LNCaP clone FGC (cell line): Measurements from ENCODE around the gene NT5DC3.

ENCODE experiments used
- DNase-seq: peaks from one replicate; pipeline ENCODE4 v3.0.0-alpha.2; 2011; ENCODE audit warnings: low read depth
- H3K4me3 ChIP-seq: 2 replicates; pipeline ENCODE4 v1.5.1; 2011; ENCODE audit warnings: mild to moderate bottlenecking, low read depth, low read length, control low read depth
- TF ChIP-seq, protein P1 (sequence below): IDR thresholded peaks from 2 replicates; pipeline ENCODE4 v1.5.1; 2012; ENCODE audit warnings: mild to moderate bottlenecking; ENCODE audit not compliant: control insufficient read depth, insufficient read depth; ENCODE audit errors: extremely low read depth

The NT5DC3 gene

DNA sequence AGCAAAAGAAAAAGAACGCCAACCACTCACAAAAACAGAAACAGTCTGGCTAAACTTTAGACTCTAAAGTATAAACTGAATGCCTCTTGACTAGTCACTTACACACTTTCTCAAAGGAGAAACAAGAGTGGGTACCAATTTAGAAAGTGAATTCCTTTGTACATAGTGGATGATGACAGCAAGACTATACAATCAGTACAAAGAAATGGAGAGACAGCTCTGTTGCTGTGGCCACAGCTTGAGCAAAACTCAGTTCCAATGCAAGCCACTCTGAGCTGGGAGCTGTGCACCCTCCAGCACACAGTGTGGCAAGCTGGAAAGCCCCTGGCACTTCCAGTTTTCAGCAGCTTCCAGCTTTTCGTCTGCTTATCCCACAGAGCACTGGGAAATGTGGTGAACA is 21.7 kb downstream of the NT5DC3 start:
- no peak overlapping the region for H3K4me3 ChIP-seq
- TF ChIP-seq, protein P1, sequence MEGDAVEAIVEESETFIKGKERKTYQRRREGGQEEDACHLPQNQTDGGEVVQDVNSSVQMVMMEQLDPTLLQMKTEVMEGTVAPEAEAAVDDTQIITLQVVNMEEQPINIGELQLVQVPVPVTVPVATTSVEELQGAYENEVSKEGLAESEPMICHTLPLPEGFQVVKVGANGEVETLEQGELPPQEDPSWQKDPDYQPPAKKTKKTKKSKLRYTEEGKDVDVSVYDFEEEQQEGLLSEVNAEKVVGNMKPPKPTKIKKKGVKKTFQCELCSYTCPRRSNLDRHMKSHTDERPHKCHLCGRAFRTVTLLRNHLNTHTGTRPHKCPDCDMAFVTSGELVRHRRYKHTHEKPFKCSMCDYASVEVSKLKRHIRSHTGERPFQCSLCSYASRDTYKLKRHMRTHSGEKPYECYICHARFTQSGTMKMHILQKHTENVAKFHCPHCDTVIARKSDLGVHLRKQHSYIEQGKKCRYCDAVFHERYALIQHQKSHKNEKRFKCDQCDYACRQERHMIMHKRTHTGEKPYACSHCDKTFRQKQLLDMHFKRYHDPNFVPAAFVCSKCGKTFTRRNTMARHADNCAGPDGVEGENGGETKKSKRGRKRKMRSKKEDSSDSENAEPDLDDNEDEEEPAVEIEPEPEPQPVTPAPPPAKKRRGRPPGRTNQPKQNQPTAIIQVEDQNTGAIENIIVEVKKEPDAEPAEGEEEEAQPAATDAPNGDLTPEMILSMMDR: no peak
- DNase-seq: no peak

DNA sequence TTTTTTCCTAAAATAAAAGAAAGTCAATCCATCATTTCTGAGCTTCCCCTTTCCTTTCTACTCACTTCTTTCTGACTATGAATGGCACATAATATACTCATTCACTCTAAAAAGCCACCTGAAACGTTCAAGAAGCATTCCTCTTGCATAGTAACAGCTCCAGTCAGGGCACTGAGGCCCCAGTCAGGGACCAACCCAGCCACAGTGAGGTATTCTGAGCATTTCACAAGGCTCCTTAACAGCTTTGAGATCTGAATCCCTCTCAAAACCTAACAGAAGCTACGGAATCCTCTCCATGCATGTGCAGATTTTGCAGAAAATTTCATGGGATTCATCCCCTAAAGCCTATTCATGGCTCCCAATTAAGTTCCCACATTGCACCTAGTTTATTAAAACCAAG is 23.2 kb downstream of the NT5DC3 start:
- no peak for DNase-seq
- TF ChIP-seq, protein P1: no peak

DNA sequence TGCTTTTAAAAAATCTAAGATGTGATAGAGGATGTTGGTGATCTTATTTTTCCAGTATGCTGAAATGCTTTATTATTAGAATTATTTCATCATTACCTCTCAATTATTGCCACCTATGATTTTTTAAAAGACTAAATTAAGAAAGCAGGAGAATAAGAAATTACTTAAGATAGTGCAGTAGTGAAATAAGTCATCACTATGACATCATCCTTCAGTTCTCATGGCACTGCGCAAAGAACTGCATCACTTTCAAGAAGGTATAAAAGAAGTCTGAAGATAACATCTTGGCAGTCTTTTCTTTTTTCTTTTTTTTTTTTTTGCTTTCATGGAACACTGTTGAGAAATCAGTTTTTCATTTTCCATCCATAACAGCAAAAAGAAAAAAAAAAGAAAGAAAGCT is 24.4 kb downstream of the NT5DC3 start:
- no peak overlapping the region for H3K4me3 ChIP-seq
- DNase-seq: no peak
- TF ChIP-seq, protein P1: no peak

More for the DNA sequence above, 23.2 kb downstream of the NT5DC3 start:
- no peak overlapping the region for H3K4me3 ChIP-seq

DNA sequence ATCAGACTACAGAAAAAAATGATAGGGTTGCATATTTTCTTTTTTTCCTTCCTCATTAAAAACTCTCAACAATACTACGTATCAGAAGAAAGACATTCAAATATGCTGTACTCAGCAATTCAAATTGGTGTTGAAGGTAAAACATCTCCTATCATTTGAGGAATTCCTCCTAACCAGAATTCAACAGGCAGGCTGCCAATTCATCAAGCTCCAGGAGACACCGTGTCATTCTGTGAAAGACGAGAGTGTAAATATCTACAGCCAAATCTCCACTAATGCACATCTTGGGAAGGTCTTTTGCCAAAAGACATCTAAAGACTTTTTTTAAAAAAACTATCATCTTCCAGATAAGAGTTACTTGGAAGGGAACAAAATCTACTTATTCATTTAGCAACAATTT is 26.6 kb downstream of the NT5DC3 start:
- no peak for DNase-seq
- TF ChIP-seq, protein P1: no peak
- no peak overlapping the region for H3K4me3 ChIP-seq

DNA sequence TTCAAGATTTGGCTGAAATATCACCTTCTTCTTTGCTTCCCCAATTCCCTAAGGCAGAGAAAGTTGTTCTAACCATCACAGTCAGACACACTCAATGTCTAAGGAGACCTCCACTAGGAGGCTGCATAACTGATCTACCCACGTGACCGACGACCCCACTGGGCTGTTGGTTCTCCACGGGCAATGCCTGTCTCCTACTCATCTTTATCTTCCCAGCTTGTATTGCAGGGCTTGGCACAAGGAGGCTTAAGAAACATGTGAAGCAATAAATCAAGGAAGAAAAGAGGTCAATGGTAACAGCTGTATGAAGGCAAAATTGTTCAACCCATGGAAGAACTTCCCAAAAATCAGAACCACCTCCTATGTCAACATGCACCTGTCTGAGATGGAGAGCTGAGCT is 27.1 kb downstream of the NT5DC3 start:
- no peak overlapping the region for H3K4me3 ChIP-seq
- DNase-seq: no peak
- TF ChIP-seq, protein P1: no peak

DNA sequence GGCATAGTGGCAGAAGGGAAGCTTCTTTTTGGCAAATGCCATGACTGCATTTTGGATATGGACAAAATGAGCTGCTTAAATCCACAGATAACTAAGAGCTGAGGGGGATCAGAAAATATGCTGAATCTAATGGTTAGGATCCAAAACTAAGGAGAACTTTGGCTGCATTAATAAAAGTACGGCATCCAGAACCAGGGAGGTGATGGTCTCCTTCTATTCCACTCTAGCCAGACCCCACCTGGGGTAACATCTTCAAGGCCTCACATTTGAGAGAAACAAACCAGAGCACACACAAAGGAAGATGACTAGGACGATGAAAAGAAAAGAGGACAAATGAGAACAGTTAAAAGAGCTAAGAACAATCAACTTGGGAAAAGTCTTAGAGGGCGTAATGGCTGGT is 27.6 kb downstream of the NT5DC3 start:
- no peak overlapping the region for H3K4me3 ChIP-seq
- TF ChIP-seq, protein P1: no peak
- DNase-seq: no peak

DNA sequence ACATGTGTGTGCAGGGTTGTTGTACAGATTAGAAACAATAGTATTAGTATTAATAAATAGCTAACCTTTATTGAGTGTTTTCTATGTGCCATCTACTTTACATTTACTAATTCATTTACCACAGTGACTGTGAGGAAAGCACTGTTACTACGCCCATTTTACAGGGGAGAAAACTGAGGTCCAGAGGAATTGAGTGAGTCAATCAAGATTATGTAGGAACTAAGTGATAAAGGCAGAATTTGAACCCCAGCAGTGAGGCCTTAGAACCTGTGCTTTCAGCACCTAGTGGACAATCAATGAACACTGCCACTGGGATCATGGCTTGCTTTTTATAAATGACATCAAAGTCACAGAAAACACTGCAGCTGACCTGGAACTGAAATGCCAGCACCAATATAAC is 28.2 kb downstream of the NT5DC3 start:
- no peak overlapping the region for H3K4me3 ChIP-seq
- TF ChIP-seq, protein P1: no peak
- no peak for DNase-seq
